Glutamatergic neuron (in vitro differentiated cells): ENCODE measurements around the gene CNTNAP2. TPM values are rescaled to one million over a fixed set of nuclear protein-coding genes. Genes with fewer than 3 reads are reported as not detected.

Experiments
- DNase-seq: peaks from one replicate; pipeline ENCODE4 v3.0.0; 2022
- H3K27ac Mint-ChIP-seq: one replicate; pipeline ENCODE4 v1.8.0; 2020; ENCODE audit warnings: mild to moderate bottlenecking, mixed read lengths, inconsistent platforms; ENCODE audit not compliant: unreplicated experiment
- H3K27me3 Mint-ChIP-seq: one replicate; pipeline ENCODE4 v1.8.0; 2020; ENCODE audit warnings: mild to moderate bottlenecking, moderate library complexity, mixed read lengths, inconsistent platforms; ENCODE audit not compliant: unreplicated experiment
- H3K36me3 Mint-ChIP-seq: one replicate; pipeline ENCODE4 v1.8.0; 2020; ENCODE audit warnings: mild to moderate bottlenecking, mixed read lengths, inconsistent platforms; ENCODE audit not compliant: unreplicated experiment
- H3K4me1 Mint-ChIP-seq: one replicate; pipeline ENCODE4 v1.8.0; 2020; ENCODE audit warnings: mild to moderate bottlenecking, low read depth, mixed read lengths, inconsistent platforms; ENCODE audit not compliant: unreplicated experiment
- H3K4me3 Mint-ChIP-seq: one replicate; pipeline ENCODE4 v1.8.0; 2020; ENCODE audit warnings: mild to moderate bottlenecking, mixed read lengths, inconsistent platforms; ENCODE audit not compliant: unreplicated experiment
- H3K9me3 Mint-ChIP-seq: one replicate; pipeline ENCODE4 v1.8.0; 2020; ENCODE audit warnings: mild to moderate bottlenecking, moderate library complexity, mixed read lengths, inconsistent platforms; ENCODE audit not compliant: unreplicated experiment
- CTCF ChIP-seq: fragments of 200-600 bp; sonication (generic); IDR thresholded peaks from one replicate; pipeline ENCODE4 v1.5.0; 2021; ENCODE audit not compliant: partially characterized antibody, unreplicated experiment
- total RNA-seq: library from RNA; stranded (reverse); fragmentation: NEBNext Ultra II Directional; extraction: Animal tissue kit (Norgen Biotek cat#: 25700); gene quantifications from one replicate; pipeline ENCODE4 v1.2.1, GENCODE V29; 2021; ENCODE audit not compliant: unreplicated experiment

Gene CNTNAP2
- total RNA-seq, 1 donor from 2014 or later: 25.8 TPM

GRCh38 chr7:146961617-146962016 is 845.0 kb downstream of the CNTNAP2 start:
- Mint-ChIP-seq H3K36me3 (no peaks in the 10 kb centered on the region), H3K4me1 (no peaks in the 10 kb centered on the region), H3K27ac (no peak overlapping the region), H3K27me3 (no peaks in the 10 kb centered on the region), H3K9me3 (no peaks in the 10 kb centered on the region), H3K4me3 (no peak overlapping the region)
- TF ChIP-seq CTCF: no peak
- DNase-seq: no peak

GRCh38 chr7:146966274-146966673 is 849.7 kb downstream of the CNTNAP2 start:
- Mint-ChIP-seq H3K4me3 (no peak overlapping the region), H3K27me3 (no peaks in the 10 kb centered on the region), H3K27ac (no peak overlapping the region), H3K36me3 (no peaks in the 10 kb centered on the region), H3K4me1 (no peaks in the 10 kb centered on the region), H3K9me3 (no peaks in the 10 kb centered on the region)
- no peak for DNase-seq
- TF ChIP-seq CTCF: no peak

- Mint-ChIP-seq H3K27ac (no peak overlapping the region), H3K36me3 (no peaks in the 10 kb centered on the region), H3K27me3 (no peaks in the 10 kb centered on the region), H3K4me3 (no peak overlapping the region), H3K4me1 (peaks cover 4% of the 10 kb centered on the region), H3K9me3 (no peaks in the 10 kb centered on the region)
- no peak for TF ChIP-seq CTCF
- DNase-seq: no peak
Measured at GRCh38 chr7:146982482-146982881, 865.9 kb downstream of the CNTNAP2 start.

- TF ChIP-seq CTCF: no peak
- DNase-seq: no peak
- H3K27me3 Mint-ChIP-seq: no peaks in the 10 kb centered on the region
- H3K4me1 Mint-ChIP-seq: no peaks in the 10 kb centered on the region
- no peak overlapping the region for H3K4me3 Mint-ChIP-seq
- H3K36me3 Mint-ChIP-seq: no peaks in the 10 kb centered on the region
- H3K27ac Mint-ChIP-seq: no peak overlapping the region
- H3K9me3 Mint-ChIP-seq: no peaks in the 10 kb centered on the region
Measured at GRCh38 chr7:146991596-146991995, 875.0 kb downstream of the CNTNAP2 start.

- no peak for TF ChIP-seq CTCF
- no peak for DNase-seq
- no peaks in the 10 kb centered on the region for H3K4me1 Mint-ChIP-seq
- no peaks in the 10 kb centered on the region for H3K9me3 Mint-ChIP-seq
- H3K27me3 Mint-ChIP-seq: no peaks in the 10 kb centered on the region
- no peak overlapping the region for H3K4me3 Mint-ChIP-seq
- H3K36me3 Mint-ChIP-seq: no peaks in the 10 kb centered on the region
- no peak overlapping the region for H3K27ac Mint-ChIP-seq
Measured at GRCh38 chr7:146993764-146994163, 877.2 kb downstream of the CNTNAP2 start.
